GM10847 (cell line): ENCODE results near the gene ATF7IP2.

Source experiments
- POLR2A ChIP-seq: IDR thresholded peaks from 2 replicates; pipeline ENCODE4 v1.6.1; 2011; ENCODE audit not compliant: insufficient read length; ENCODE audit errors: extremely low read depth

ATF7IP2 gene, protein sequence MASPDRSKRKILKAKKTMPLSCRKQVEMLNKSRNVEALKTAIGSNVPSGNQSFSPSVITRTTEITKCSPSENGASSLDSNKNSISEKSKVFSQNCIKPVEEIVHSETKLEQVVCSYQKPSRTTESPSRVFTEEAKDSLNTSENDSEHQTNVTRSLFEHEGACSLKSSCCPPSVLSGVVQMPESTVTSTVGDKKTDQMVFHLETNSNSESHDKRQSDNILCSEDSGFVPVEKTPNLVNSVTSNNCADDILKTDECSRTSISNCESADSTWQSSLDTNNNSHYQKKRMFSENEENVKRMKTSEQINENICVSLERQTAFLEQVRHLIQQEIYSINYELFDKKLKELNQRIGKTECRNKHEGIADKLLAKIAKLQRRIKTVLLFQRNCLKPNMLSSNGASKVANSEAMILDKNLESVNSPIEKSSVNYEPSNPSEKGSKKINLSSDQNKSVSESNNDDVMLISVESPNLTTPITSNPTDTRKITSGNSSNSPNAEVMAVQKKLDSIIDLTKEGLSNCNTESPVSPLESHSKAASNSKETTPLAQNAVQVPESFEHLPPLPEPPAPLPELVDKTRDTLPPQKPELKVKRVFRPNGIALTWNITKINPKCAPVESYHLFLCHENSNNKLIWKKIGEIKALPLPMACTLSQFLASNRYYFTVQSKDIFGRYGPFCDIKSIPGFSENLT

DNA sequence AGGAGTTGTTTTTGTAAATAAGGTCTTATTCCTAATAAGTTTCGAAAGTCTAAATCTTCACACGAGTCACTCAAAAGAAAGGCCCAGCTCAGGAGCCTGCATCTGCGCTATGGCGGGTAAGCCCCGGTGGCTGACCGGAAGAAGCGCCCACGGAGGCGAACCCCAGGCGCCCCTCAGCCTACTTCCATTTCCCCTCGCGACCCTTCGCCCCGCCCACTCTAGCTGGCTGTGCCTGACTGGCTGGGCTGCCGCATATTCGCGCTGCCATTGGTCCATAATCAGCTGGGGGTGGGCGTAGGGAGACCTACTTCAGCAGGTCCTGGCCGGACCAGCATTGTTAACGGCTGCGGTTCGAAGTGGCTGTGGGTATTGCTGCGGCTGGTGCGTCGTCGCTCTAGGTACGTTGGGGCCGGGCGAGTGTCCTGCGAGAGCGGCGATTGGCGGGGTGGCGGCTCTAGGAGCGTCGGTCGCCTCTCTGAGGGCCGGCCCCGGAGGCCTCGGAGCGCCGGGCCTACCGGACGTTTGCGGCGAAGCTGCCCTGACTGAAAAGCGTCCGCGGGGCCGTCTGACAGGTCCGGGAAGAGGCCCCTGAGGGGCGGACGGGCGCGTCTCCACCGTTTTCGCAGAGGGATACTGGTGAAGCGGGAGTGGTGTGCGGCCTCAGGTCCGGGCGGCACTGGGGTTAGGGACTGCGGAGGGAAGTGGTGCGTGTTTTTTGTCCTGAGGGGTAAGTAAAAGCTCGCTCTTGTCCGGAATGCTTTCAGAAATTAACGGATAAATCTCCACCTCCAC is at the start of gene ATF7IP2:
ATF7IP2 (plus strand) TSS at position 337 of the 792 bp plus-strand sequence. CDS start 44,560 bp downstream, outside the sequence.
- TF ChIP-seq POLR2A: peak; percentile 96

DNA sequence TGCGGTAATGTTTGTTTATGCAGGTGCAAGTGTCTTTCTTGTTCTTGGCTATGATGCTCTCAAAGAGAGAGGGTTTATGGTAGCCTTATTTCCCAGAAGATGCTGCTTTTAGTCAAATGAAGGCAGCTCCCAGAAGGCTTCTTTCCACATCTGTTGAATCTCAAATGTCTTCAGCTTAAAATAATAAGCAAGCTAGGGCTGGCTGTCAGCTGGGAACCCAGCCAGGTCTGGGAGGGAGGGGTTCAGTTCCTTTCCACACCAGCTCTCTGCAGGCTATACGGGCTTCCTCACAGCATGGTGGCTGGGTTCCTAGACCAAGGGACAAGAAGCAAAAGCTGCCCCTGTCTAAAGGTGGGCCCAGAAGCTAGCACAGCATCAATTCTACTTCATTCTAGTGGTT is 47.4 kb upstream of the ATF7IP2 start:
- no peak for TF ChIP-seq POLR2A

DNA sequence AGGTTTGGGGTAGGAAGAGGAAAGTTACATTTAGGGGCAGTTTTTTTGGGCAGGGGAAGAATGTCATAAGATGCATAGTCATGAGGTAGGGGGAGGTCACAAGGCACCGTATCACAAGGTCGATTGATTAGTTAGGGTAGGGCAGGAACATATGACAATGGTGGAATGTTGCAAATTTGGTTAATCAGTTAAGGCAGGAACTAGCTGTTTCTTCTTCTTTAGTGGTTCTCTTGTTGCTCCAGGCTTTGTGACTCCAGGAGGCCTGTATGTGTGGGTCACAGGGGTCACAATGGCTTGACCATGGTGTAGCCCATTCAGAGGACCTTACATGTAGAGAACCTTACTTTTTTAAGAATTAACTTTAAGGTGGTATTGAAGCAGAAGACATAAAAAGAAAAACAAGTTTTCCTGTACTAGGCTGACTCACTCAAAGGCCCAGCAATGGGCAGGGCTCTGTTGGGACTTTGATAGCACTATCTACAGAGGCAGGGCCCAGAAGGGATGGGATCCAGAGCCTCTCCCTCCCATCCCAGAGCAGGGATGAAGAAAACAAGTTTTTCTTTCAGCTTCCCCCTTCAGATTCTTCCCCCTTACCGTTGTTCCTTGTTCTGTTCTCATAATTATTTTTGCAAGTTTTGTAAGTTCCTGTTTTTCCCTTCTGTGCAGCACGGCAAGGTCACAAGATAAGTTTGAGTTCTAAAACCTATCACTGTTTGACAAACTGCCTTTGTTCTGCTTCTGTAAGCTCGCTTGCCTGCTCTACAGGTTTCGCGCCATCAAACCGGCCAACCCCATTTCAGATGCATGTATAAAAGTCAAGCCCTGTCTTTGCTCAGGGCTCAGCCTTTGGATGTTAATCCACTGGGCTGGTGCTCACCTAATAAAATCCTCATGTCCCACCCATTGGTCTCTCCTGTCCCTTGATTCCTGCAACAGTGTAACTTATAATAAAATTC is 45.8 kb upstream of the ATF7IP2 start:
- TF ChIP-seq POLR2A: no peak

DNA sequence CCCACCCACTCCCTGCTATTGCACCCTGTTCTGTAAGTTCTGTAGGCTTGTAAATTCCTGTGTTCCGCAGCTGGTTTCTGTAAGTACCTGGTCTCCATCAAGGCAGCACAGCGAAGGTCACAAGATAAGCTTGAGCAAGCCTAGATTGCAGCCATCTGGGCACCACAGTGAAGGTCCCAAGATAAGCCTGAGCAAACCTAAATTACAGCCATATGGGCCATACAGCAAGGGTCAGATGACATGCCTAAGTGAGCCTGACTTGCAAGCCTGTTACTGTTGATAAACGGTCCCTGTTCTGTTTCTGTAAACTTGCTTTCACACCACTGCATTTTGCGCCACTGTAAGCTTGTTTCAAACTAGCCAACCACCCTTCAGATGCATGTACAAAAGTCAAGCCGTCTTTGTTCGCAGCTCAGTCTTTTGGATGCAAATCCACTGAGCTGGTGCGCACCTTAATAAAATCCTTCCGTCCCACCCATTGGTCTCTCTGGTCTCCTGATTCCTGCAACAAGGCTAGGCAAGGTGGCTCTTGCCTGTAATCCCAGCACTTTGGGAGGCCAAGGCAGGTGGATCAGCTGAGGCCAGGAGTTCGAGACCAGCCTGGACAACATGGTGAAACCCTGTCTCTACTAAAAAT is 42.6 kb upstream of the ATF7IP2 start:
- no peak for TF ChIP-seq POLR2A

DNA sequence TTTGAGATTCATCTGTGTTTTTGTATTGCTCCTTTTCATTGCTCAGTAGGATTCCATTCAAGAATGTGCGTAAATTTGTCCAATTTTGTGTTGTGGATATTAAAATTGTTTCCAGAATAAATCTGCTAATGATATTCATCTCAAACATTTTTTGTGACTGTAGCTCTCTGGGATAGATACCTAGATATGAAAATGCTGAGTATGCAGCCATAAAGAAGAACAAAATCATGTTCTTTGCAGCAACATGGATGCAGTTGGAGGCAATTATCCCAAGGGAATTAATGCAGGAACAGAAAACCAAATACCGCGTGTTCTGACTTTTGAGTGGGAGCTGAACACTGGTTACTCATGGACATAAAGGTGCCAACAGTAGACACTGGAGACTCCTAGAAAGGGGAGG is 40.2 kb upstream of the ATF7IP2 start:
- TF ChIP-seq POLR2A: no peak

DNA sequence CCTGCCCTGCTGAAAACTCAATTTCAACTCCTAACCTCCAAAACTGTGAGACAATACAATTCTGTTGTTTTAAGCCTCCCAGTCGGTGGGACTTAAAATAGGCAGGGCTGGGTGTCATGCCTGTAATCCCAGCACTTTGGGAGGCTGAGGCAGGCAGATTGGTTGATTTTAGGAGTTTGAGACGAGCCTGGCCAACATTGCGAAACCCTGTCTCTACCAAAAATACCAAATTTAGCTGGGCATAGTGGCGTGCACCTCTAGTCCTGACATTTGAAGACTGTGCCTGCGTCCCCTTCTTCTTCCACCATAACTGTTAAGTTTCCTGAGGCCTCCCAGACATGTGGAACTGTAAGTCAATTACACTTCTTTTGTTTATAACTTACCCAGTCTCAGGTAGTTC is 36.0 kb upstream of the ATF7IP2 start:
- TF ChIP-seq POLR2A: no peak

DNA sequence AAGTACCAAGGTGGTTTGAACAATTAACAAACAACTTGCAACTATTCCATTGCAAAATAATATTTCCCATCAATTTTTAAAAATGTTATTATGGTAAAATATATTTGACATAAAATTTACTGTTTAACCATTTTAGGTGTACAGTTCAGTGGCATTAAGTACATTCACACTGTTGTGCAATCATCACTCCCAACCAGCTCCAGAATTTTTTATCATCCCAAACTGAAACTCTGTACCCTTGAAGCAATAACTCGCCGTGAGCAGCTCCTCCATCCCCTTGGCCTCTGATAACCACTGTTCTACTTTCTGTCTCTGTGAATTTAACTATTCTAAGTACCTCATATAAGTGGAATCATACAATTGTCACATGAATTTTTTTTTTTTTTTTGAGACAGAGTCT is 33.6 kb upstream of the ATF7IP2 start:
- no peak for TF ChIP-seq POLR2A

DNA sequence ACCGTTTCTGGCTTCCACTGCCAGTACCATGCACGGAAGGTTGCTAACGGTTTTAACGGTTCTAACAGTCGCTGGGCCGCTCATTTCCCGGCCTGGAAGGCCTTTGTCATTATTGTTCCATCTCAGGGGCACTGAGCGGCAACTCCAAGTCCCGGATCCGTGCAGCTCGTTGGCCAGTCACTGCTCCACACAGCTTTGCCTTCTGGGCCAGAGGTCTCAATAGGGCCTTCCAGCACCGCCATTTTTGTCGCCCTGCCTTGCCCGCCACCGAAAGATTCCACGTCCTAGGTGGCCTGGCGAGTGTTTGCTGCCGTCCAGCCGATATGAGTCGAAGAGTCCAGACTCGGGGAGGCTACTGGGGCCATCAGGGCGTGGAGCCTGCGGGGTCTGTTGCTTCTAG is 30.3 kb upstream of the ATF7IP2 start:
- TF ChIP-seq POLR2A: no peak

DNA sequence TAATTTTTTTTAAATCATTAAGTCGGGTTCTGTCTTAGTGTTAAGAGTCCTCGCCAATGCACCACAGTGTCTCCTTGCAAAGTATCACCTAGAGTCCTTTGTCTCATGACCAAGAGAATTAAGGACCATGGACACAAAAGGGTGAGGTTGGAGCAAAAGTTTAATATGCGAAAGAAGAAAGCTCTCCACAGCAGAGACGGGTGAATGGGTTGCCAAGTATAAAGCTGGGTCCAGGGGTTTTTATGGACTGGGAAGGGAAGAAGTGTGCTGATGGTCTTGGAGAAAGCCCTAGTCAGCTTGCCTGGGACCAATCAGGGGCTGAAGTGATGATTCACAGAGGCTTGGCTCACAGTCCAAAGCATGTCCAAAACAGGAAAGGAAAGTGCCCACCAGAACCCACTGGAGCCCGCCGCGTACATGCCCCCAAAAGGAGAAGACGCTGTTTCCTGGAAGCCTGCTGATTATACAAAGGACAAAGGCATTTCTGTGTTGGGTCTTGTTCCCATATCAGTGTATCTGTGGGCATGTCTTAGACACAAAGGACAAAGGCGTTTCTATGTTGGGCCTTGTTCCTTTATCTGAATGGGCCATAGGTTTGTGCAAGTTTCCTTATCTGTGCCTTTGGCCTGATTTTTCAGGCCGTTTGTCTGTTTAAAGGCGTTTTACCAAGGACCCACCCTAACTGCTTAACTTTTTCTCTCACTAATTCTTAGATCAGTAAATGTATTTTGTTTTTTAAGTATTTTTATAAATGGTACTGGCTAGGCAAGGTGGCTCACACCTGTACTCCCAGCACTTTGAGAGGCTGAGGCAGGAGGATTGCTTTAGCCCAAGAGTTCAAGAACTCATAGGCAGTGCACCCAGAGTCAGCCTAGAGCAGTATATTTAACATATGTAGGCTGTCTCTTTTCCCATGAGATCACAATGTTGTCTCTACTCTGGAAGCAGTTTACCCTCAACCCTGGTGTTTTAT is 28.7 kb upstream of the ATF7IP2 start:
- TF ChIP-seq POLR2A: no peak

DNA sequence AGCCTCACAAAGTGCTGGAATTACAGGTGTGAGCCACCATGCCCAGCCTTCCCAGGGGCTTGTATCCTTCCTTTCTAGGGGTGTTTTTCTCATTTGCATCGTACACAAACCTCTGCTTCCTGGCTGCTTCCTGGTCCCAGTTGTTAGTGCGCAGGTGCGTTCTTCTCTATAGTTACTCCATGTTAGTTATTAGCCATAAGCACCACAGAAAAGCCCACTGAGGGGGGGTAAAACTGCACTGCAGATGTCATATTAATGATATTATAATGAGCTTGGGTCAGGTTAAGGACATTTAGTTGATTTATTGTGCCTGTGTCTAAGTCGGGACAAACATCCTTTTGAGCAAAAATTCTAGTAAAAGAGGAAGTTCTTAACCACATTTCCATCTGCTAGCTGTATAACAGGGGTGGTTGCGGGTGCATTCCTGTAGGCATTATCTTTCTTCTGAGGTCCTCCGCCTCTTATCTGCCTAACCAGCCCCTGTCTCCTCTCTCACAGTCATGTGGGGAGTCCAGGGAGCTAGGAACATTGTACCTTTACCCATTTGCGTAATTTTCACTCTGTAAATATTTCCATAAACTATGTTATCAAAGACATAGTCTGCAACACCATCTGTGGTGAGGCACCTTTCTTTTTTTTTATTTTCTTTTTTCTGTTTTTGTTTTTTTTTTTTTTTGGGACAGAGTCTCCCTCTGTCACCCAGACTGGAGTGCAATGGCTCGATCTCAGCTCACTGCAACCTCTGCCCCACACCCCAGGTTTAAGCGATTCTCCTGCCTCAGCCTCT is 23.6 kb upstream of the ATF7IP2 start:
- no peak for TF ChIP-seq POLR2A

DNA sequence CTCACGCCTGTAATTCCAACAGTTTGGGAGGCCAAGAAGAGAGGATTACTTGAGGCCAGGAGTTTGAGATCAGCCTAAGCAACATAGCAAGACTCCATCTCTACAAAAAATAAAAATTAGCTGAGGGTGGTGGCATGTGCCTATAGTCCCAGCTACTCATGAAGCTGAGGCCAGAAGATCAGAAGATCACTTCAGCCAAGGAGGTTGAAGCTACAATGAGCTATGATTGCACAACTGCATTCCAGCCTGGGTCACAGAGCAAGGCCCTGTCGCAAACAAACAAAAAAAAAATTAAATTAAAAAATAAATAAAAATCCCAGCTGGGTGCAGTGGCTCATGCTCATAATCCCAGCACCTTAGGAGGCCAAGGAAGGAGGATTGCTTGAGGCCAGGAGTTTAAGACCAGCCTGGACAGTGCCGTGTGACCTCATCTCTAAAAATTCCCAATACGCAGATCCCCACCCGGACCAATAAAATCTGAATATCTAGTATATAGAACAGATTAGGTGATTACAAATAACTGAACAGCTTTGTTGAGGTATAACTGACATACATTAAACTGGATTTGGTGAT is 18.2 kb upstream of the ATF7IP2 start:
- no peak for TF ChIP-seq POLR2A

DNA sequence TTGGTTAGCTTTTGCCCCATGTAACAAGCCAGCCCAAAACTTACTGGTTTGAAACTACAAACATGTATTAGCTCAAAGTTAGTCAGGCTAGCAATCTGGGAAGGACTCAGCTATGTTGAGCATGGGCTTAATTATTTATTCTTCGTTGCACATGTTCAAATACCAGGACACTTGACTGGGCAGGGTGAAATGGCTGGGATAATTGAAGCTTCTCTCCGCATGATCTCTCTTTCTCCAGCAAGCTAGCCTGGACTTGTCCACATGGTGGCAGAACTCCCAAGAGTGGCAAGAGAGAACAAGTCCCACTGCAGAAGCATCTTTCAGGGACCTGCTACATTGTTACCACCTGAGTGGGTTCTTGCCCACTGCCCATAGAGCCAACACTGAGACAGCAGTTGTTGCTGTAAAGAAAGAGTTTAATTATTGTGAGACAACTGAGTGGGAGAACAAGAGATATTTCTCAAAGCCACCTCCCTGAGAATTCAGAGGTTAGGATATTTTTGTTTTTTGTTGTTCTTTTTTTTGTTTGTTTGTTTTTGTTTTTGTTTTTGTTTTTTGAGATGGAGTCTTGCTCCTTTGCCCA is 16.8 kb upstream of the ATF7IP2 start:
- TF ChIP-seq POLR2A: no peak
